ENCODE results near the gene ECI1.

DNA sequence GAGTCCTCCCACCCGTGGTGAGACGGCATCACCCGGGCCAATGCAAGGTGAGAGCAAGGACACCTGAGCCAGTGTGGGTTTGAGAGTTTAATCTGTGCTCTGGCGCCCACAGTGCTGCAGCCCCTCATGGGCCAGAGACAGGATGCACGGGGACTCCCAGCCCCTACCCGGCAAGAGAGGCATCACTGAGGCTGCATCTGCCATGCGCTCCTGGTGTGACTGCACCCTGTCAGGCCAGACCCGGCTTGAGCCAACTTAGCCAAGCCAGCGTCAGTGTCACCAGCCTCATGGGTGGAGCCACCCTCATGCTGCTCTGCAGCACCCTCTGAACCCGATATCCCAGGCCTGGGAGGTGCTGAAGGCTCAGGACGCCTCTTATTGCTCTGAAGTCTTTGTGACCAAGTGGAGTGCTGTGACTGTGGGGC lies 39.5 kb downstream of the ECI1 start:
- TF ChIP-seq, protein P1, sequence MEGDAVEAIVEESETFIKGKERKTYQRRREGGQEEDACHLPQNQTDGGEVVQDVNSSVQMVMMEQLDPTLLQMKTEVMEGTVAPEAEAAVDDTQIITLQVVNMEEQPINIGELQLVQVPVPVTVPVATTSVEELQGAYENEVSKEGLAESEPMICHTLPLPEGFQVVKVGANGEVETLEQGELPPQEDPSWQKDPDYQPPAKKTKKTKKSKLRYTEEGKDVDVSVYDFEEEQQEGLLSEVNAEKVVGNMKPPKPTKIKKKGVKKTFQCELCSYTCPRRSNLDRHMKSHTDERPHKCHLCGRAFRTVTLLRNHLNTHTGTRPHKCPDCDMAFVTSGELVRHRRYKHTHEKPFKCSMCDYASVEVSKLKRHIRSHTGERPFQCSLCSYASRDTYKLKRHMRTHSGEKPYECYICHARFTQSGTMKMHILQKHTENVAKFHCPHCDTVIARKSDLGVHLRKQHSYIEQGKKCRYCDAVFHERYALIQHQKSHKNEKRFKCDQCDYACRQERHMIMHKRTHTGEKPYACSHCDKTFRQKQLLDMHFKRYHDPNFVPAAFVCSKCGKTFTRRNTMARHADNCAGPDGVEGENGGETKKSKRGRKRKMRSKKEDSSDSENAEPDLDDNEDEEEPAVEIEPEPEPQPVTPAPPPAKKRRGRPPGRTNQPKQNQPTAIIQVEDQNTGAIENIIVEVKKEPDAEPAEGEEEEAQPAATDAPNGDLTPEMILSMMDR (IDR thresholded peaks at IDR 0.05) = no peak
- TF ChIP-seq POLR2A (IDR thresholded peaks at IDR 0.05) = no peak
